Measurements from ENCODE around the gene HES2. TPM values are rescaled to one million over a fixed set of nuclear protein-coding genes. Genes with fewer than 3 reads are reported as not detected.

The HES2 gene
- total RNA-seq, 3 donors from 2014 or later = 3.4 to 3.6 TPM; not detected in 1

- Histone ChIP-seq H3K36me3 (no peaks in the 10 kb centered on the region), H3K27me3 (peaks cover 0 to 8% of the 10 kb centered on the region in 2 donors)
- TF ChIP-seq POLR2A (IDR thresholded peaks at IDR 0.05) (no peak), CTCF (IDR thresholded peaks at IDR 0.05) (no peak), POLR2AphosphoS5 (IDR thresholded peaks at IDR 0.05) (no peak)
Observed at GRCh38 chr1:6410248-6410893, 9.3 kb downstream of the HES2 start.

GRCh38 chr1:6409733-6410132 is 10.0 kb downstream of the HES2 start:
- H3K36me3 ChIP-seq = no peaks in the 10 kb centered on the region
- no peak overlapping the region for H3K4me3 ChIP-seq
- no peak for DNase-seq (ENCODE audit: low spot score in 2 of 2)
- TF ChIP-seq CTCF (IDR thresholded peaks at IDR 0.05) = no peak
- no peak for TF ChIP-seq POLR2A (IDR thresholded peaks at IDR 0.05)
- no peak for TF ChIP-seq POLR2AphosphoS5 (IDR thresholded peaks at IDR 0.05)
- no peaks in the 10 kb centered on the region for H3K4me1 ChIP-seq
- intact Hi-C loops (cut with DNase I; ENCODE audit: low total_unique reads) = loop anchor here (2.0 kb wide), 1 partner anchor 23 kb away; no protein-coding TSS in a partner anchor
- no peak overlapping the region for H3K27ac ChIP-seq
- H3K27me3 ChIP-seq = peaks cover 0 to 5% of the 10 kb centered on the region in 2 donors
- H3K9me3 ChIP-seq = no peaks in the 10 kb centered on the region

More at GRCh38 chr1:6410248-6410893, 9.3 kb downstream of the HES2 start:
- Histone ChIP-seq H3K4me1 (no peaks in the 10 kb centered on the region), H3K4me3 (no peak overlapping the region), H3K9me3 (no peaks in the 10 kb centered on the region), H3K27ac (no peak overlapping the region)
- intact Hi-C loops (cut with DNase I; ENCODE audit: low total_unique reads) = loop anchor here (2.0 kb wide), 1 partner anchor 22 kb away; no protein-coding TSS in a partner anchor
- DNase-seq (ENCODE audit: low spot score in 2 of 2) = no peak

- no peaks in the 10 kb centered on the region for H3K4me1 ChIP-seq
- no peaks in the 10 kb centered on the region for H3K27me3 ChIP-seq
- no peaks in the 10 kb centered on the region for H3K36me3 ChIP-seq
- H3K27ac ChIP-seq = no peak overlapping the region
- TF ChIP-seq POLR2AphosphoS5 (IDR thresholded peaks at IDR 0.05) = no peak
- TF ChIP-seq CTCF (IDR thresholded peaks at IDR 0.05) = no peak
- DNase-seq (ENCODE audit: low spot score in 2 of 2) = no peak
- no peak overlapping the region for H3K4me3 ChIP-seq
- intact Hi-C loops (cut with DNase I; ENCODE audit: low total_unique reads) = no loop called here
- no peaks in the 10 kb centered on the region for H3K9me3 ChIP-seq
Observed at GRCh38 chr1:6409053-6409452, 10.7 kb downstream of the HES2 start.

GRCh38 chr1:6408023-6408422 is 11.7 kb downstream of the HES2 start:
- TF ChIP-seq POLR2A (IDR thresholded peaks at IDR 0.05) (no peak), POLR2AphosphoS5 (IDR thresholded peaks at IDR 0.05) (no peak), CTCF (IDR thresholded peaks at IDR 0.05) (no peak)

GRCh38 chr1:6401673-6402072 is 18.0 kb downstream of the HES2 start:
- Histone ChIP-seq H3K27me3 (no peaks in the 10 kb centered on the region), H3K4me1 (no peaks in the 10 kb centered on the region), H3K4me3 (no peak overlapping the region), H3K27ac (no peak overlapping the region), H3K36me3 (no peaks in the 10 kb centered on the region), H3K9me3 (no peaks in the 10 kb centered on the region)
- intact Hi-C loops (cut with DNase I; ENCODE audit: low total_unique reads) = no loop called here
- DNase-seq (ENCODE audit: low spot score in 2 of 2) = no peak
- TF ChIP-seq POLR2A (IDR thresholded peaks at IDR 0.05) (no peak), POLR2AphosphoS5 (IDR thresholded peaks at IDR 0.05) (no peak), CTCF (IDR thresholded peaks at IDR 0.05) (no peak)

More at GRCh38 chr1:6408023-6408422, 11.7 kb downstream of the HES2 start:
- Histone ChIP-seq H3K27ac (no peak overlapping the region), H3K4me1 (no peaks in the 10 kb centered on the region), H3K4me3 (no peak overlapping the region), H3K9me3 (no peaks in the 10 kb centered on the region), H3K27me3 (no peaks in the 10 kb centered on the region), H3K36me3 (no peaks in the 10 kb centered on the region)
- no peak for DNase-seq (ENCODE audit: low spot score in 2 of 2)
- intact Hi-C loops (cut with DNase I; ENCODE audit: low total_unique reads) = no loop called here

Measured in breast epithelium (tissue), 4 donors.